ENCODE data around the gene THTPA. TPM values are rescaled to one million over a fixed set of nuclear protein-coding genes. Genes with fewer than 3 reads are reported as not detected.

THTPA gene
- total RNA-seq, 4 donors from 2014 or later: 6.4 to 16.8 (median 15.2) TPM

GRCh38 chr14:23538785-23539184, 17.3 kb upstream of the THTPA start:
- Histone ChIP-seq H3K27me3 (no peaks in the 10 kb centered on the region), H3K4me1 (no peaks in the 10 kb centered on the region), H3K27ac (no peak overlapping the region), H3K36me3 (no peaks in the 10 kb centered on the region), H3K4me3 (no peak overlapping the region), H3K9me3 (no peaks in the 10 kb centered on the region)
- TF ChIP-seq, protein P1, sequence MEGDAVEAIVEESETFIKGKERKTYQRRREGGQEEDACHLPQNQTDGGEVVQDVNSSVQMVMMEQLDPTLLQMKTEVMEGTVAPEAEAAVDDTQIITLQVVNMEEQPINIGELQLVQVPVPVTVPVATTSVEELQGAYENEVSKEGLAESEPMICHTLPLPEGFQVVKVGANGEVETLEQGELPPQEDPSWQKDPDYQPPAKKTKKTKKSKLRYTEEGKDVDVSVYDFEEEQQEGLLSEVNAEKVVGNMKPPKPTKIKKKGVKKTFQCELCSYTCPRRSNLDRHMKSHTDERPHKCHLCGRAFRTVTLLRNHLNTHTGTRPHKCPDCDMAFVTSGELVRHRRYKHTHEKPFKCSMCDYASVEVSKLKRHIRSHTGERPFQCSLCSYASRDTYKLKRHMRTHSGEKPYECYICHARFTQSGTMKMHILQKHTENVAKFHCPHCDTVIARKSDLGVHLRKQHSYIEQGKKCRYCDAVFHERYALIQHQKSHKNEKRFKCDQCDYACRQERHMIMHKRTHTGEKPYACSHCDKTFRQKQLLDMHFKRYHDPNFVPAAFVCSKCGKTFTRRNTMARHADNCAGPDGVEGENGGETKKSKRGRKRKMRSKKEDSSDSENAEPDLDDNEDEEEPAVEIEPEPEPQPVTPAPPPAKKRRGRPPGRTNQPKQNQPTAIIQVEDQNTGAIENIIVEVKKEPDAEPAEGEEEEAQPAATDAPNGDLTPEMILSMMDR (IDR thresholded peaks at IDR 0.05): no peak
- no peak for TF ChIP-seq POLR2A (IDR thresholded peaks at IDR 0.05)
- DNase-seq: peak in 1 of 2 donors; percentile 30
- intact Hi-C loops (cut with DNase I; ENCODE audit: low total_unique reads): no loop called here

- Histone ChIP-seq H3K4me1 (no peaks in the 10 kb centered on the region), H3K4me3 (no peak overlapping the region), H3K27me3 (no peaks in the 10 kb centered on the region), H3K27ac (no peak overlapping the region), H3K9me3 (no peaks in the 10 kb centered on the region), H3K36me3 (no peaks in the 10 kb centered on the region)
- no peak for TF ChIP-seq POLR2A (IDR thresholded peaks at IDR 0.05)
- TF ChIP-seq, protein P1 (IDR thresholded peaks at IDR 0.05): peak; percentile 29 to 50 (median 40)
- intact Hi-C loops (cut with DNase I; ENCODE audit: low total_unique reads): no loop called here
- DNase-seq: no peak
These were observed 16.6 kb upstream of the THTPA start for GRCh38 chr14:23539248-23540140.

DNA sequence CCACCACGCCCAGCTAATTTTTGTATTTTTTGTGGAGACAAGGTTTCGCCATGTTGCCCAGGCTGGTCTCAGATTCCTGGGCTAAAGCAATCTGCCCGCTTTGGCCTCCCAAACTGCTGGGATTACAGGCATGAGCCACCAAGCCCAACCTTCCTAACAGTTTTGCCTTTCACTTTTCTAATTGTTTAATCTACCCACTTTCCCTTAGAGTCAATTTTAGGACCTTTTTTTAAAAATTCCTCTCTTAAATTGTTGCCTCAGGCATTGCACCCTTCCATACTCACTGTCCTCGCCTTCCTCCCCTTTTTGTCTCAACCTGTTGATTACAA, 16.0 kb upstream of the THTPA start:
- TF ChIP-seq POLR2A (IDR thresholded peaks at IDR 0.05): no peak
- TF ChIP-seq, protein P1 (IDR thresholded peaks at IDR 0.05): no peak
- H3K36me3 ChIP-seq: no peaks in the 10 kb centered on the region
- no peaks in the 10 kb centered on the region for H3K27me3 ChIP-seq
- intact Hi-C loops (cut with DNase I; ENCODE audit: low total_unique reads): no loop called here
- no peak for DNase-seq
- H3K27ac ChIP-seq: no peak overlapping the region
- no peaks in the 10 kb centered on the region for H3K9me3 ChIP-seq
- H3K4me1 ChIP-seq: no peaks in the 10 kb centered on the region
- H3K4me3 ChIP-seq: no peak overlapping the region

DNA sequence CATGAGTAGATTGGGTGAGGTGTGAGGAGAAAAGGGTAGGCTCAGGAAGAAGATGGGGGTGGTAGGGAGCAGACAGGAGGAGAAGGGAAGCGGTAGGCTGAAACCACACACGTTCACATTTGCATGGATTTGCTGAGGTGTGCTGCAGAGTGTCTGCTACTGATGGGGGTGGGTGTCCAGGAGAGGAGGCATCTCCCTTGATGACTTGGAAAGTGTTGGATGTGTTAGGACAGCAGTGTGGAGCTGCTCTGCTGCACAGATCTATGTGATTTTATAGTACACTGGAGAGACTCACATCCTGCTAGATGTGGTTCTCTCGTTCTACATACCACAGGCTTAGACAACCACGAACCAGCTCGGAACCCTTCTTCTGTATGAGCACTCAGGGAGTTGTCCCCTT, 13.8 kb upstream of the THTPA start:
- H3K27me3 ChIP-seq: no peaks in the 10 kb centered on the region

GRCh38 chr14:23543403-23543802, 12.7 kb upstream of the THTPA start:
- intact Hi-C loops (cut with DNase I; ENCODE audit: low total_unique reads): no loop called here
- no peak for TF ChIP-seq POLR2A (IDR thresholded peaks at IDR 0.05)
- TF ChIP-seq, protein P1 (IDR thresholded peaks at IDR 0.05): no peak
- Histone ChIP-seq H3K9me3 (no peaks in the 10 kb centered on the region), H3K4me1 (no peaks in the 10 kb centered on the region), H3K36me3 (no peaks in the 10 kb centered on the region), H3K27ac (no peak overlapping the region), H3K4me3 (no peak overlapping the region), H3K27me3 (no peaks in the 10 kb centered on the region)
- DNase-seq: no peak

More for the DNA sequence above, 13.8 kb upstream of the THTPA start:
- Histone ChIP-seq H3K4me3 (no peak overlapping the region), H3K27ac (no peak overlapping the region), H3K36me3 (no peaks in the 10 kb centered on the region), H3K9me3 (no peaks in the 10 kb centered on the region), H3K4me1 (no peaks in the 10 kb centered on the region)
- intact Hi-C loops (cut with DNase I; ENCODE audit: low total_unique reads): no loop called here
- DNase-seq: no peak
- TF ChIP-seq, protein P1 (IDR thresholded peaks at IDR 0.05): no peak
- no peak for TF ChIP-seq POLR2A (IDR thresholded peaks at IDR 0.05)

All from uterus (tissue), 4 donors.